ENCODE data around the gene TUB.

- TF ChIP-seq POLR2A (IDR thresholded peaks at IDR 0.05) (no peak), CTCF (IDR thresholded peaks at IDR 0.05) (no peak)
Observed at GRCh38 chr11:8098361-8098760, 17.4 kb downstream of the TUB start.
